WTC11 (cell line): Measurements from ENCODE around the gene OSTM1.

Source experiments
- CREB1 ChIP-seq: sonication (generic); formaldehyde crosslinking; IDR thresholded peaks from 2 replicates; pipeline ENCODE4 v1.8.0; 2023; ENCODE audit warnings: mild to moderate bottlenecking, missing genetic modification reagents
- MYBL2 ChIP-seq: sonication (generic); formaldehyde crosslinking; IDR thresholded peaks from 2 replicates; pipeline ENCODE4 v1.8.1; 2023; ENCODE audit warnings: mild to moderate bottlenecking, moderate library complexity, missing genetic modification reagents
- NR3C1 ChIP-seq: sonication (generic); formaldehyde crosslinking; conservative IDR thresholded peaks from 2 replicates; pipeline ENCODE4 v1.8.1; 2023; ENCODE audit warnings: low read depth, mild to moderate bottlenecking, missing genetic modification reagents
- RELA ChIP-seq: sonication (generic); formaldehyde crosslinking; IDR thresholded peaks from 2 replicates; pipeline ENCODE4 v1.8.1; 2022; ENCODE audit warnings: missing genetic modification reagents, mild to moderate bottlenecking, borderline replicate concordance
- RORB ChIP-seq: fragments of 250-450 bp; sonication (Bioruptor Pico); IDR thresholded peaks from 2 replicates; pipeline ENCODE4 v1.9.0; 2021; ENCODE audit warnings: mild to moderate bottlenecking
- ZBTB21 ChIP-seq: sonication (generic); formaldehyde crosslinking; IDR thresholded peaks from 2 replicates; pipeline ENCODE4 v1.8.1; 2023; ENCODE audit warnings: mild to moderate bottlenecking, missing genetic modification reagents, borderline replicate concordance
- ZNF263 ChIP-seq: sonication (generic); formaldehyde crosslinking; IDR thresholded peaks from 2 replicates; pipeline ENCODE4 v1.8.1; 2022; ENCODE audit warnings: low read depth, mild to moderate bottlenecking, moderate library complexity, missing genetic modification reagents
- ZNF416 ChIP-seq: fragments of 250-450 bp; sonication (Bioruptor Pico); IDR thresholded peaks from 2 replicates; pipeline ENCODE4 v1.9.0; 2021; ENCODE audit warnings: mild to moderate bottlenecking, inconsistent platforms
- TF ChIP-seq, protein P1 (sequence below): fragments of 200-600 bp; IDR thresholded peaks from 2 replicates; pipeline ENCODE4 v1.8.0; 2022; ENCODE audit warnings: antibody characterized with exemption
- TF ChIP-seq, protein P2 (sequence below): sonication (generic); formaldehyde crosslinking; IDR thresholded peaks from 2 replicates; pipeline ENCODE4 v1.8.1; 2023; ENCODE audit warnings: mild to moderate bottlenecking, moderate library complexity, missing genetic modification reagents
- TF ChIP-seq, protein P3 (sequence below): sonication (generic); formaldehyde crosslinking; IDR thresholded peaks from 2 replicates; pipeline ENCODE4 v1.8.0; 2022; ENCODE audit warnings: mild to moderate bottlenecking, missing genetic modification reagents
- TF ChIP-seq, protein P4 (sequence below): fragments of 250-450 bp; sonication (Bioruptor Pico); IDR thresholded peaks from 2 replicates; pipeline ENCODE4 v1.9.0; 2021; ENCODE audit warnings: moderate library complexity, mild to moderate bottlenecking, inconsistent platforms, borderline replicate concordance

DNA sequence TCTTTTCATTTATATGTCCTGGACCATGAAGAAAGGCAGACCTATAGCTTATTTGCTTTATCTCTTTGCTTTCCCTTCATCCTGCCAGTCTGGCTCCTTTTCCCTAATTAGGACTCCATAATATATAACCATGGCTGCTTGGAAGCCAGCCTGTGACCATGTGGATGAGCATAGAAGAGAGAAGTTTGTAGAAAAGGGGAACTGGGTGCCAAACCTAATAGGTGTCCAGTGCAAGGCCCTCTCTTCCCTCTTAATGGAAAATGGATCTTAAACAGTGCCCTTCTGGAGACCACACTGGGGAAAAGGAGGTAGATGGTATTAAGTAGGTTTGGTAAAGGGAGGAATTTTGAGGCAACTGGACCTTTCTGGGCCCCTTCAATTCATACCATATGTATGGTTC is 16.7 kb upstream of the OSTM1 start:
- no peak for TF ChIP-seq ZNF263
- TF ChIP-seq, protein P1, sequence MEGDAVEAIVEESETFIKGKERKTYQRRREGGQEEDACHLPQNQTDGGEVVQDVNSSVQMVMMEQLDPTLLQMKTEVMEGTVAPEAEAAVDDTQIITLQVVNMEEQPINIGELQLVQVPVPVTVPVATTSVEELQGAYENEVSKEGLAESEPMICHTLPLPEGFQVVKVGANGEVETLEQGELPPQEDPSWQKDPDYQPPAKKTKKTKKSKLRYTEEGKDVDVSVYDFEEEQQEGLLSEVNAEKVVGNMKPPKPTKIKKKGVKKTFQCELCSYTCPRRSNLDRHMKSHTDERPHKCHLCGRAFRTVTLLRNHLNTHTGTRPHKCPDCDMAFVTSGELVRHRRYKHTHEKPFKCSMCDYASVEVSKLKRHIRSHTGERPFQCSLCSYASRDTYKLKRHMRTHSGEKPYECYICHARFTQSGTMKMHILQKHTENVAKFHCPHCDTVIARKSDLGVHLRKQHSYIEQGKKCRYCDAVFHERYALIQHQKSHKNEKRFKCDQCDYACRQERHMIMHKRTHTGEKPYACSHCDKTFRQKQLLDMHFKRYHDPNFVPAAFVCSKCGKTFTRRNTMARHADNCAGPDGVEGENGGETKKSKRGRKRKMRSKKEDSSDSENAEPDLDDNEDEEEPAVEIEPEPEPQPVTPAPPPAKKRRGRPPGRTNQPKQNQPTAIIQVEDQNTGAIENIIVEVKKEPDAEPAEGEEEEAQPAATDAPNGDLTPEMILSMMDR: no peak
- TF ChIP-seq MYBL2 (CRISPR knock-in tag): no peak
- TF ChIP-seq CREB1 (CRISPR knock-in tag): no peak
- no peak for TF ChIP-seq ZNF416
- no peak for TF ChIP-seq RELA (CRISPR knock-in tag)
- TF ChIP-seq, protein P2, sequence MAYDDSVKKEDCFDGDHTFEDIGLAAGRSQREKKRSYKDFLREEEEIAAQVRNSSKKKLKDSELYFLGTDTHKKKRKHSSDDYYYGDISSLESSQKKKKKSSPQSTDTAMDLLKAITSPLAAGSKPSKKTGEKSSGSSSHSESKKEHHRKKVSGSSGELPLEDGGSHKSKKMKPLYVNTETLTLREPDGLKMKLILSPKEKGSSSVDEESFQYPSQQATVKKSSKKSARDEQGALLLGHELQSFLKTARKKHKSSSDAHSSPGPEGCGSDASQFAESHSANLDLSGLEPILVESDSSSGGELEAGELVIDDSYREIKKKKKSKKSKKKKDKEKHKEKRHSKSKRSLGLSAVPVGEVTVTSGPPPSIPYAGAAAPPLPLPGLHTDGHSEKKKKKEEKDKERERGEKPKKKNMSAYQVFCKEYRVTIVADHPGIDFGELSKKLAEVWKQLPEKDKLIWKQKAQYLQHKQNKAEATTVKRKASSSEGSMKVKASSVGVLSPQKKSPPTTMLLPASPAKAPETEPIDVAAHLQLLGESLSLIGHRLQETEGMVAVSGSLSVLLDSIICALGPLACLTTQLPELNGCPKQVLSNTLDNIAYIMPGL (CRISPR knock-in tag): no peak
- TF ChIP-seq, protein P3, sequence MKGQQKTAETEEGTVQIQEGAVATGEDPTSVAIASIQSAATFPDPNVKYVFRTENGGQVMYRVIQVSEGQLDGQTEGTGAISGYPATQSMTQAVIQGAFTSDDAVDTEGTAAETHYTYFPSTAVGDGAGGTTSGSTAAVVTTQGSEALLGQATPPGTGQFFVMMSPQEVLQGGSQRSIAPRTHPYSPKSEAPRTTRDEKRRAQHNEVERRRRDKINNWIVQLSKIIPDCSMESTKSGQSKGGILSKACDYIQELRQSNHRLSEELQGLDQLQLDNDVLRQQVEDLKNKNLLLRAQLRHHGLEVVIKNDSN (CRISPR knock-in tag): no peak
- TF ChIP-seq RORB (CRISPR knock-in tag): no peak
- TF ChIP-seq ZBTB21 (CRISPR knock-in tag): no peak
- TF ChIP-seq, protein P4, sequence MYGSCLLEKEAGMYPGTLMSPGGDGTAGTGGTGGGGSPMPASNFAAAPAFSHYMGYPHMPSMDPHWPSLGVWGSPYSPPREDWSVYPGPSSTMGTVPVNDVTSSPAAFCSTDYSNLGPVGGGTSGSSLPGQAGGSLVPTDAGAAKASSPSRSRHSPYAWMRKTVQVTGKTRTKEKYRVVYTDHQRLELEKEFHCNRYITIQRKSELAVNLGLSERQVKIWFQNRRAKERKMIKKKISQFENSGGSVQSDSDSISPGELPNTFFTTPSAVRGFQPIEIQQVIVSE (CRISPR knock-in tag): no peak
- TF ChIP-seq NR3C1: no peak
